ENCODE measurements around the gene P2RX7. TPM values are rescaled to one million over a fixed set of nuclear protein-coding genes. Genes with fewer than 3 reads are reported as not detected.

The P2RX7 gene
- total RNA-seq, 2 experiments from 2014 or later, result 3.6 to 4.7 TPM

DNA sequence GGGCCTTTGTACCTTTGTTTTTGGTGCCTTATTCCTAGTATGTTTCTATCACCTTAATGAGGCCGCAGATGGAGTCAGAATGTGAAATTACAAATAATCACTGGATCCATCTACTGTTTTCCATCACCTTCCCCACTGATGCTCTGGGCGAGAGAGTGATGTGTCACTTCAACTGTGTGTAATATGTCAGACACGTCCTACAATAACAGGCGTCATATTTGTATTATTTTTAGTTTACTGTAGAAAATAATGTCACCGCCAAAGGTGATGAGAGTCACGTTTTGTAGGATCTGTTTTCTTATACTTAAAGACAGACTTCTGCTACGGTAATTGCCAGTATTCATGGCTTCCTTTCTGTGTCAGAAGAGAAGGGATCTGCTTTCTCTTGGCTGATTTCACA, 54.8 kb downstream of the P2RX7 start:
- ATAC-seq (no peak), DNase-seq (no peak)
- H3K4me1 Mint-ChIP-seq (ENCODE audit: low read depth), result peaks cover 3% of the 10 kb centered on the region
- H3K27ac Mint-ChIP-seq, result no peak overlapping the region
- no peaks in the 10 kb centered on the region for H3K9me3 Mint-ChIP-seq
- H3K36me3 Mint-ChIP-seq (ENCODE audit: low read depth), result no peaks in the 10 kb centered on the region
- no peaks in the 10 kb centered on the region for H3K27me3 Mint-ChIP-seq
- CTCF ChIA-PET, result interaction anchor here (1.1 kb wide), 1 partner anchor 33 kb away, joined by 3 read pairs; no protein-coding TSS in a partner anchor
- intact Hi-C loops (cut with micrococcal nuclease), result no loop called here
- TF ChIP-seq, protein P1, sequence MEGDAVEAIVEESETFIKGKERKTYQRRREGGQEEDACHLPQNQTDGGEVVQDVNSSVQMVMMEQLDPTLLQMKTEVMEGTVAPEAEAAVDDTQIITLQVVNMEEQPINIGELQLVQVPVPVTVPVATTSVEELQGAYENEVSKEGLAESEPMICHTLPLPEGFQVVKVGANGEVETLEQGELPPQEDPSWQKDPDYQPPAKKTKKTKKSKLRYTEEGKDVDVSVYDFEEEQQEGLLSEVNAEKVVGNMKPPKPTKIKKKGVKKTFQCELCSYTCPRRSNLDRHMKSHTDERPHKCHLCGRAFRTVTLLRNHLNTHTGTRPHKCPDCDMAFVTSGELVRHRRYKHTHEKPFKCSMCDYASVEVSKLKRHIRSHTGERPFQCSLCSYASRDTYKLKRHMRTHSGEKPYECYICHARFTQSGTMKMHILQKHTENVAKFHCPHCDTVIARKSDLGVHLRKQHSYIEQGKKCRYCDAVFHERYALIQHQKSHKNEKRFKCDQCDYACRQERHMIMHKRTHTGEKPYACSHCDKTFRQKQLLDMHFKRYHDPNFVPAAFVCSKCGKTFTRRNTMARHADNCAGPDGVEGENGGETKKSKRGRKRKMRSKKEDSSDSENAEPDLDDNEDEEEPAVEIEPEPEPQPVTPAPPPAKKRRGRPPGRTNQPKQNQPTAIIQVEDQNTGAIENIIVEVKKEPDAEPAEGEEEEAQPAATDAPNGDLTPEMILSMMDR (IDR thresholded peaks at IDR 0.05), result no peak
- POLR2A ChIA-PET, result interaction anchor here (0.6 kb wide), 1 partner anchor 375 kb away, joined by 3 read pairs; no protein-coding TSS in a partner anchor
- no peak overlapping the region for H3K4me3 Mint-ChIP-seq

- no peak for ATAC-seq
- TF ChIP-seq, protein P1 (IDR thresholded peaks at IDR 0.05), result no peak
- H3K27me3 Mint-ChIP-seq, result no peaks in the 10 kb centered on the region
- H3K4me3 Mint-ChIP-seq, result no peak overlapping the region
- no peak overlapping the region for H3K27ac Mint-ChIP-seq
- no peaks in the 10 kb centered on the region for H3K9me3 Mint-ChIP-seq
- no peaks in the 10 kb centered on the region for H3K36me3 Mint-ChIP-seq (ENCODE audit: low read depth)
- ChIA-PET POLR2A (no interaction called here), CTCF (no interaction called here)
- H3K4me1 Mint-ChIP-seq (ENCODE audit: low read depth), result peaks cover 3% of the 10 kb centered on the region
- intact Hi-C loops (cut with micrococcal nuclease), result no loop called here
- no peak for DNase-seq
Observed at GRCh38 chr12:121188227-121188626, 55.6 kb downstream of the P2RX7 start.

GRCh38 chr12:121189131-121189530, 56.5 kb downstream of the P2RX7 start:
- H3K27me3 Mint-ChIP-seq, result no peaks in the 10 kb centered on the region
- POLR2A ChIA-PET, result interaction anchor here (0.6 to 1.9 kb wide), 2 partner anchors 35 to 57 kb away, joined by 3 to 6 read pairs; partner anchors contain the start of gene P2RX7
- DNase-seq, result no peak
- no peaks in the 10 kb centered on the region for H3K36me3 Mint-ChIP-seq (ENCODE audit: low read depth)
- no peak overlapping the region for H3K4me3 Mint-ChIP-seq
- CTCF ChIA-PET, result interaction anchor here (0.9 kb wide), 1 partner anchor 42 kb away, joined by 3 read pairs; no protein-coding TSS in a partner anchor
- H3K9me3 Mint-ChIP-seq, result no peaks in the 10 kb centered on the region
- H3K27ac Mint-ChIP-seq, result no peak overlapping the region
- no peak for ATAC-seq
- peaks cover 3% of the 10 kb centered on the region for H3K4me1 Mint-ChIP-seq (ENCODE audit: low read depth)
- intact Hi-C loops (cut with micrococcal nuclease), result no loop called here
- TF ChIP-seq, protein P1 (IDR thresholded peaks at IDR 0.05), result no peak

- Mint-ChIP-seq H3K4me1 (ENCODE audit: low read depth) (peaks cover 3% of the 10 kb centered on the region), H3K27ac (no peak overlapping the region), H3K4me3 (no peak overlapping the region), H3K9me3 (no peaks in the 10 kb centered on the region), H3K27me3 (no peaks in the 10 kb centered on the region), H3K36me3 (ENCODE audit: low read depth) (no peaks in the 10 kb centered on the region)
- CTCF ChIA-PET, result interaction anchor here (0.9 kb wide), 1 partner anchor 42 kb away, joined by 3 read pairs; no protein-coding TSS in a partner anchor
- POLR2A ChIA-PET, result interaction anchor here (1.9 kb wide), 1 partner anchor 58 kb away, joined by 6 read pairs; the partner anchor contains the start of gene P2RX7
- no peak for ATAC-seq
- intact Hi-C loops (cut with micrococcal nuclease), result no loop called here
- DNase-seq, result no peak
- TF ChIP-seq, protein P1 (IDR thresholded peaks at IDR 0.05), result no peak
Observed at GRCh38 chr12:121189619-121190155, 57.0 kb downstream of the P2RX7 start.

DNA sequence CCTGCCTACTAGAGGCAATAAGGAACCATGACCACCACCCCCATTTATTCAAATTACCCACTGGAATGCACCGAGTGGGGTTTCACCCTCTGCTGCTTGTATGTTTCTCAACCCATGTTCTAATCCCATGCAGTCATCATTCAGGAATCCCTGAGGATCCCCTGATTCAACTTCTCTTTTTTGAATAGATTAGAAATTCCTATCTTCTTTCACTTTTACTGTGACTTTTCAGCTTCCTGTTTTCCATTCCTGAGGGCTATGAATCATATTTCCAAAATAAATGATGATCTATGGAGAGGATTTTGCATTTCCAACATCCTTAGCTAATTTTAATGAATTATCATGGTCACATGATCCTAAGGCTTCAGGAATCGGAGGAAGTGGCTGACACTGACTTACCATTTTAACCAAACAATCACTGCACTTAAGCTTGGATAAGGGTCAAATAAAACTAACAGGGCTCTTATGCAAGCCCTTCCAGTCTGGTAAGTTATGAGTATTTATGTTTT, 57.9 kb downstream of the P2RX7 start:
- peaks cover 3% of the 10 kb centered on the region for H3K4me1 Mint-ChIP-seq (ENCODE audit: low read depth)
- intact Hi-C loops (cut with micrococcal nuclease), result no loop called here
- TF ChIP-seq, protein P1 (IDR thresholded peaks at IDR 0.05), result no peak
- no peaks in the 10 kb centered on the region for H3K36me3 Mint-ChIP-seq (ENCODE audit: low read depth)
- no peak overlapping the region for H3K27ac Mint-ChIP-seq
- H3K27me3 Mint-ChIP-seq, result no peaks in the 10 kb centered on the region
- no peak overlapping the region for H3K4me3 Mint-ChIP-seq
- H3K9me3 Mint-ChIP-seq, result no peaks in the 10 kb centered on the region
- ChIA-PET CTCF (interaction anchor here (1.0 kb wide), 1 partner anchor 814 kb away, joined by 3 read pairs; no protein-coding TSS in a partner anchor), POLR2A (interaction anchor here (1.9 kb wide), 1 partner anchor 59 kb away, joined by 6 read pairs; the partner anchor contains the start of gene P2RX7)
- ATAC-seq (no peak), DNase-seq (no peak)
